ENCODE data around the gene CTNNA3. TPM values are rescaled to one million over a fixed set of nuclear protein-coding genes. Genes with fewer than 3 reads are reported as not detected.
"Not testable (repeated sequence)": the region's sequence is repeated elsewhere in the genome, so short reads cannot be mapped to it uniquely, and the experiment has no call there.

Gene CTNNA3
- total RNA-seq, 4 donors from 2014 or later = 1.5 to 9.8 (median 4.3) TPM

DNA sequence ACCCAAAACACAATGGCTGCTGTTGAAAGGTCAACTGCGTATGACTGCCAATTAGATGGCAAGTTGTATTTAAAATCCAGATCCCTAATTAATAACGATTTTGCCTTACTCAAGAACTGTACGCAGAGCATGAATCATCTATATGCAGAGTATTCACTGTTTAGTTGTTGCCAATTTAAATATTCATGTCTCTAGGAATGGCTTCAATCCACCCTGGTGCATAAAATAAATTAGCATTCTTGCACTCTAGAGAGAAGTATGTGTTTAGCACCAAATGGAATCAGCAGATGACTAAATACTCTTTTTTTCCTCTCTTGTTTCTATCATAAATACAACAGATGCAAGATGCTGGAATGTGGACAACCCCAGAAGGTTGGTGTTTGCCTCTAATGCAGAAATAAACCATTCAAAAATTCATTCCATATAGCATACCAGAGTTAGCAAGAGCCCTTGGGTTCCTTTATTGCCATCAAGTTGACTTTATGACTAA, 449.9 kb downstream of the CTNNA3 start:
- no peak for DNase-seq
- H3K4me3 ChIP-seq = no peak overlapping the region
- TF ChIP-seq CTCF (IDR thresholded peaks at IDR 0.05) = no peak
- TF ChIP-seq POLR2A (IDR thresholded peaks at IDR 0.05) = no peak
- no peaks in the 10 kb centered on the region for H3K27me3 ChIP-seq
- no peaks in the 10 kb centered on the region for H3K4me1 ChIP-seq
- no peaks in the 10 kb centered on the region for H3K36me3 ChIP-seq
- intact Hi-C loops (cut with DNase I; ENCODE audit: low total_unique reads) = no loop called here
- no peak overlapping the region for H3K27ac ChIP-seq
- H3K9me3 ChIP-seq = no peaks in the 10 kb centered on the region

- Histone ChIP-seq H3K4me3 (no peak overlapping the region), H3K4me1 (no peaks in the 10 kb centered on the region), H3K36me3 (no peaks in the 10 kb centered on the region), H3K27me3 (no peaks in the 10 kb centered on the region), H3K9me3 (no peaks in the 10 kb centered on the region), H3K27ac (no peak overlapping the region)
- intact Hi-C loops (cut with DNase I; ENCODE audit: low total_unique reads) = no loop called here
- TF ChIP-seq CTCF (IDR thresholded peaks at IDR 0.05) (no peak), POLR2A (IDR thresholded peaks at IDR 0.05) (no peak)
- no peak for DNase-seq
Observed at GRCh38 chr10:67242528-67242927, 453.5 kb downstream of the CTNNA3 start.

DNA sequence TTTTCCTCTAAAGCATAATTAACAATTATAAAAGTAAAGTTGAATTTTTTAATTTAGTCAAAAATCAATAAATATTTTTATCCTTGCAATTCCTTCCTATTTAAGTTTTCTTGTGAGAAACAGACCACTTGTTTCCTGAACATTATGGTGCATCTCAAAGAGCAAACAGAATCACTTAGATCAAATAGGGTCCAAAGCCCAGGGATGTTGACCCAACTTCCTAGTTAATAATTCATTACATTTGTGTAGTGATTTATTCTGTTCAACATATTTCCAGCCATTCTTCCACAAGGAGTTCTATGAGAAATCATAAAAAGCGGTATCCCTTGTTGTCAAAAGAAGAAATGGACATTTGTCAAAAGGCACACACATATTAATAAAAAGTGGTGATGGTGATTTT, 454.5 kb downstream of the CTNNA3 start:
- no peaks in the 10 kb centered on the region for H3K36me3 ChIP-seq
- no peak overlapping the region for H3K27ac ChIP-seq
- H3K4me3 ChIP-seq = no peak overlapping the region
- intact Hi-C loops (cut with DNase I; ENCODE audit: low total_unique reads) = no loop called here
- no peaks in the 10 kb centered on the region for H3K4me1 ChIP-seq
- no peak for TF ChIP-seq CTCF (IDR thresholded peaks at IDR 0.05)
- no peak for TF ChIP-seq POLR2A (IDR thresholded peaks at IDR 0.05)
- no peaks in the 10 kb centered on the region for H3K27me3 ChIP-seq
- no peak for DNase-seq
- H3K9me3 ChIP-seq = no peaks in the 10 kb centered on the region

- no peaks in the 10 kb centered on the region for H3K4me1 ChIP-seq
- DNase-seq = no peak
- no peaks in the 10 kb centered on the region for H3K27me3 ChIP-seq
- no peak overlapping the region for H3K4me3 ChIP-seq
- H3K27ac ChIP-seq = no peak overlapping the region
- no peaks in the 10 kb centered on the region for H3K36me3 ChIP-seq
- no peaks in the 10 kb centered on the region for H3K9me3 ChIP-seq
- TF ChIP-seq CTCF (IDR thresholded peaks at IDR 0.05) = no peak
- no peak for TF ChIP-seq POLR2A (IDR thresholded peaks at IDR 0.05)
- intact Hi-C loops (cut with DNase I; ENCODE audit: low total_unique reads) = no loop called here
Observed at GRCh38 chr10:67239864-67240497, 456.0 kb downstream of the CTNNA3 start.

DNA sequence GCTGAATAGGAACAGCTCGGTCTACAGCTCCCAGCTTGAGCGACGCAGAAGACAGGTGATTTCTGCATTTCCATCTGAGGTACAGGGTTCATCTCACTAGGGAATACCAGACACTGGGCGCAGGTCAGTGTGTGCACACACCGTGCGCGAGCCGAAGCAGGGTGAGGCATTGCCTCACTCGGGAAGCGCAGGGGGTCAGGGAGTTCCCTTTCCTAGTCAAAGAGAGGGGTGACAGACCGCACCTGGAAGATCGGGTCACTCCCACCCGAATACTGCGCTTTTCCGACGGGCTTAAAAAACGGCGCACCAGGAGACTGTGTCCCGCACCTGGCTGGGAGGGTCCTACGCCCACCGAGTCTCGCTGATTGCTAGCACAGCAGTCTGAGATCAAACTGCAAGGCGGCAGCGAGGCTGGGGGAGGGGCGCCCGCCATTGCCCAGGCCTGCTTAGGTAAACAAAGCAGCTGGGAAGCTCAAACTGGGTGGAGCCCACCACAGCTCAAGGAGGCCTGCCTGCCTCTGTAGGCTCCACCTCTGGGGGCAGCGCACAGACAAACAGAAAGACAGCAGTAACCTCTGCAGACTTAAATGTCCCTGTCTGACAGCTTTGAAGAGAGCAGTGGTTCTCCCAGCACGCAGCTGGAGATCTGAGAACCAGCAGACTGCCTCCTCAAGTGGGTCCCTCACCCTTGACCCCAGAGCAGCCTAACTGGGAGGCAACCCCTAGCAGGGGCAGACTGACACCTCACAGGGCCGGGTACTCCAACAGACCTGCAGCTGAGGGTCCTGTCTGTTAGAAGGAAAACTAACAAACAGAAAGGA, 465.1 kb downstream of the CTNNA3 start:
- DNase-seq; H3K4me3 ChIP-seq; H3K4me1 ChIP-seq; intact Hi-C loops (cut with DNase I; ENCODE audit: low total_unique reads); H3K9me3 ChIP-seq; H3K27me3 ChIP-seq; H3K27ac ChIP-seq; H3K36me3 ChIP-seq: not testable (repeated sequence)

All from uterus (tissue), 4 donors.